ENCODE data around the gene SLC25A29.

DNA sequence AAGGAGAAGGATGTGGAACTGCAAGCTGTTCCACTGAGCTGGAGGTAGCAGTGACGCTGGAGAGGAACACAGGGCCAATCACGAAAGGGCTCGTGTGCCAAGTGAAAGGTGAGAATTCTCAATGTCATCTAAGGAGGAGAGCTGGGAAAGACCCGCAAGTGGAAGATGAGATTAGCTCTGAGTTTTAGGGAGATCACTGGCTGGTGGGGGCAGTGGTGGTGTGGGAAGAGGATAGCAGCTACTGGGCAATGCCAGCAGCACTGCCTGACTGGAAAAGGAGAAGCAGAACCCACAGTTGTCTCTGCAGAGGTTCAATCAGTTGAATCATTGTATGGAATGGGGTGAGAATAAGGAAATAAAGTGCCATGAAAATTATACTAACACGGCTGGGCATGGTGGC is 44.7 kb upstream of the SLC25A29 start:
- no peak for TF ChIP-seq CTCF (conservative IDR thresholded peaks at IDR 0.05 in 1 of 2, IDR thresholded peaks at IDR 0.05 in 1 of 2; ENCODE audit: extremely low read depth in 1 of 2, insufficient read depth in 1 of 2, low read depth in 1 of 2, low read length in 2 of 2)
- no peak for TF ChIP-seq EZH2 (IDR thresholded peaks at IDR 0.05; ENCODE audit: borderline replicate concordance, low read length)
